HepG2 (cell line): ENCODE data around the gene BCAS3. TPM values are rescaled to one million over a fixed set of nuclear protein-coding genes. Genes with fewer than 3 reads are reported as not detected.
A peak's percentile ranks its signal among the peaks of the same experiment; 100 is the strongest.

Source experiments
- AHR ChIP-seq: IDR thresholded peaks from 2 replicates; pipeline ENCODE4 v1.6.1; 2018; ENCODE audit warnings: missing genetic modification reagents, missing compliant biosample characterization
- ELF3 ChIP-seq: IDR thresholded peaks from 2 replicates; pipeline ENCODE4 v1.6.1; 2016; ENCODE audit warnings: missing genetic modification reagents, missing compliant biosample characterization
- JUNB ChIP-seq: sonication (generic); formaldehyde crosslinking; IDR thresholded peaks from 2 replicates; pipeline ENCODE4 v1.8.0; 2022; ENCODE audit warnings: missing genetic modification reagents, mild to moderate bottlenecking, borderline replicate concordance
- JUND ChIP-seq: sonication (generic); formaldehyde crosslinking; IDR thresholded peaks from 2 replicates; pipeline ENCODE4 v1.8.0; 2022; ENCODE audit warnings: mild to moderate bottlenecking, missing genetic modification reagents
- NFE2L2 ChIP-seq: fragments of 150-350 bp; IDR thresholded peaks from 2 replicates; pipeline ENCODE4 v1.6.1; 2014; ENCODE audit warnings: low read length
- NFRKB ChIP-seq: fragments of 450-650 bp; IDR thresholded peaks from 2 replicates; pipeline ENCODE4 v1.6.1; 2017
- RERE ChIP-seq: IDR thresholded peaks from 2 replicates; pipeline ENCODE4 v1.6.1; 2016; ENCODE audit warnings: low read depth, missing genetic modification reagents, missing compliant biosample characterization
- SALL2 ChIP-seq: sonication (generic); formaldehyde crosslinking; IDR thresholded peaks from 2 replicates; pipeline ENCODE4 v1.8.1; 2023; ENCODE audit warnings: mild to moderate bottlenecking, missing genetic modification reagents, inconsistent platforms
- SETDB1 ChIP-seq: sonication (generic); formaldehyde crosslinking; IDR thresholded peaks from 2 replicates; pipeline ENCODE4 v1.5.1; 2020; ENCODE audit warnings: missing genetic modification reagents, mild to moderate bottlenecking, borderline replicate concordance
- SIX4 ChIP-seq: sonication (generic); formaldehyde crosslinking; IDR thresholded peaks from 2 replicates; pipeline ENCODE4 v1.4.0; 2020; ENCODE audit warnings: missing genetic modification reagents
- TARDBP ChIP-seq: sonication (generic); formaldehyde crosslinking; IDR thresholded peaks from 2 replicates; pipeline ENCODE4 v1.8.0; 2022; ENCODE audit warnings: mild to moderate bottlenecking, missing genetic modification reagents
- TIGD3 ChIP-seq: sonication (generic); formaldehyde crosslinking; IDR thresholded peaks from 2 replicates; pipeline ENCODE4 v1.5.1; 2020; ENCODE audit warnings: mild to moderate bottlenecking, missing genetic modification reagents, borderline replicate concordance
- TOE1 ChIP-seq: sonication (generic); formaldehyde crosslinking; IDR thresholded peaks from 2 replicates; pipeline ENCODE4 v1.4.0; 2020; ENCODE audit warnings: mild to moderate bottlenecking, missing genetic modification reagents
- ZBTB20 ChIP-seq: sonication (generic); formaldehyde crosslinking; IDR thresholded peaks from 2 replicates; pipeline ENCODE4 v1.8.1; 2023; ENCODE audit warnings: missing genetic modification reagents, low read depth, mild to moderate bottlenecking, borderline replicate concordance
- ZC3H13 ChIP-seq: sonication (generic); formaldehyde crosslinking; IDR thresholded peaks from 2 replicates; pipeline ENCODE4 v1.8.1; 2023; ENCODE audit warnings: mild to moderate bottlenecking, missing genetic modification reagents, moderate library complexity
- ZFAT ChIP-seq: sonication (generic); formaldehyde crosslinking; conservative IDR thresholded peaks from 2 replicates; pipeline ENCODE4 v1.8.1; 2023; ENCODE audit warnings: missing genetic modification reagents, inconsistent platforms
- ZNF18 ChIP-seq: sonication (generic); formaldehyde crosslinking; IDR thresholded peaks from 2 replicates; pipeline ENCODE4 v1.8.0; 2022; ENCODE audit warnings: mild to moderate bottlenecking, missing genetic modification reagents; ENCODE audit not compliant: insufficient replicate concordance
- ZNF441 ChIP-seq: sonication (generic); formaldehyde crosslinking; IDR thresholded peaks from 2 replicates; pipeline ENCODE4 v1.7.0; 2021; ENCODE audit warnings: missing genetic modification reagents, borderline replicate concordance
- ZNF484 ChIP-seq: sonication (generic); formaldehyde crosslinking; IDR thresholded peaks from 2 replicates; pipeline ENCODE4 v1.5.1; 2020; ENCODE audit warnings: mild to moderate bottlenecking, low read depth, missing genetic modification reagents, borderline replicate concordance
- ZNF569 ChIP-seq: sonication (generic); formaldehyde crosslinking; IDR thresholded peaks from 2 replicates; pipeline ENCODE4 v1.5.0; 2020; ENCODE audit warnings: mild to moderate bottlenecking, missing genetic modification reagents, moderate library complexity, borderline replicate concordance
- polyA plus RNA-seq, 8 experiments: library from polyadenylated mRNA; depleted of rRNA in 3 of 8; stranded (reverse) in 7 of 8; unstranded in 1 of 8; fragments of >200 nt; fragmentation: Illumina TruSeq in 4 of 8; extraction: Trizol in 4 of 8; gene quantifications; 2 replicates each; pipeline versions ENCODE4 v1.2.1 to v1.2.3, GENCODE V29; 2011 to 2016; ENCODE audit warnings: low read depth in 4 of 8, missing spikeins in 1 of 8, mixed read lengths in 1 of 8; ENCODE audit not compliant: insufficient read depth in 1 of 8
- total RNA-seq, 5 experiments: library from RNA; depleted of rRNA; stranded (reverse); fragments of >200 nt; fragmentation: Illumina TruSeq; extraction: Trizol; gene quantifications; 2 replicates each; pipeline ENCODE4 v1.2.3, GENCODE V29; 2016; ENCODE audit warnings: low read depth in 1 of 5
- TF ChIP-seq, protein P1 (sequence below): sonication (generic); formaldehyde crosslinking; IDR thresholded peaks from 2 replicates; pipeline ENCODE4 v1.8.0; 2022; ENCODE audit warnings: missing genetic modification reagents, low read depth, mild to moderate bottlenecking, borderline replicate concordance

Gene BCAS3
- total and polyA plus RNA-seq, 2 of the 13 experiments (the other 11 are each of a cell fraction or from before 2014, with no cell fraction given) = 10.7 to 11.2 TPM

DNA sequence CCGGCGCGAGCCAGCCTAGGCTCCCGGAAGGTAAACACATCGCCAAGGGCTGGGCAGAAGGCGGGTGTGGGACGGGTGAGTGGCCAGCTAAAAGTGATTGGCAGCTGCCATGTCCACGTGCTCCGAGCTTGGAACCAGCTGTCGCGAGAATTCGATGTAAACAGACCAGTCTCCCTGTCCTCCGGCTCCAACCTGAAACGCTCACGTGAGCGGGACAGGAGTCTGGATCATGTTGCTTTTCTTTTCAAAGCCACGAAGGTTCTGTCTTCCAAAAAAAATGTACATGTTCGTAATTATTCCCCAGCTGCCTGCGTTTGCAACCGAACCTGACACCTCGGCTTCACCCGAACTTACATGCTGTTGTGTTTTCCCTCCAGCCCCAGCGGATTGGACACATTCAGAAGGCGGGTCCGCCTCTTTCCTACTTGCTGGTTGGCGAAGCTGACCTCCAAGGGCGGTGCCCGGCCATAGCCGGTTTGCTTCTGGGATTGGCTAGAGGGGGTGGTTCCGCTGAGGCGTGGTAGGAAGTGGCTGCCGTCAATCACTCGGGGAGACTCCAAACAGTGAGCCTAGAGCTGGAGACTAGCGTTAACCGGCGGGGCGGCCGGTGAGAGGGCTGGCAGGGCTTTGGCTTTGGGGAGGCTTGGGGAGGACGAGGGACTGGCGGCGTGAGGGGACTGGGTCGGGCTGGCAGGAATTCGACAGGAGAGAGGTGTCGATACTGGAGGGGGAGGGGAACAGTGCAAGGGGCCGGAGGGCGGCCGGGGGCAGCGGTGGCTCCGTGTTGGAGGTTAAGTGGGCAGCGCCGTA lies at the start of gene BCAS3 (continued):
- peak; percentile 20 for TF ChIP-seq SALL2 (CRISPR knock-in tag)
- TF ChIP-seq ZBTB20 (CRISPR knock-in tag) = 0 out of 2 replicates have a peak, but pooled peaks have one; percentile 64
- TF ChIP-seq ZNF18 (CRISPR knock-in tag) = peak; percentile 89
- no peak; the same call in 1 of the 2 replicates for TF ChIP-seq AHR
- no peak for TF ChIP-seq NFRKB
- TF ChIP-seq ZNF441 (CRISPR knock-in tag) = no peak
- no peak for TF ChIP-seq ZNF484 (CRISPR knock-in tag)
- TF ChIP-seq TOE1 (CRISPR knock-in tag) = peak; percentile 91; the same call in 1 of the 2 replicates
- no peak for TF ChIP-seq ZFAT (CRISPR knock-in tag)
- 0 out of 2 replicates have a peak, but pooled peaks have one; percentile 8 for TF ChIP-seq ZC3H13
- TF ChIP-seq JUND (CRISPR knock-in tag) = no peak
- TF ChIP-seq SIX4 (CRISPR knock-in tag) = peak; percentile 62; the same call in 1 of the 2 replicates
- no peak for TF ChIP-seq NFE2L2
- no peak; the same call in 1 of the 2 replicates for TF ChIP-seq TIGD3
- TF ChIP-seq, protein P1, sequence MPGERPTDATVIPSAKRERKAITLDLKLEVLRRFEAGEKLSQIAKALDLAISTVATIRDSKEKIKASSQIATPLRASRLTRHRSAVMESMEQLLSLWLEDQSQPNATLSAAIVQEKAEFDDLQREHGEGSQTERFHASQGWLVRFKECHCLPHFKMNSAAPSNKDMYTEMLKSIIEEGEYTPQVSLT (CRISPR knock-in tag) = no peak
- no peak for TF ChIP-seq JUNB (CRISPR knock-in tag)
- no peak for TF ChIP-seq RERE (CRISPR knock-in tag)
- peak; percentile 93 for TF ChIP-seq TARDBP (CRISPR knock-in tag)
- TF ChIP-seq SETDB1 = no peak
- peak; percentile 58 for TF ChIP-seq ELF3 (CRISPR knock-in tag)
- no peak for TF ChIP-seq ZNF569 (CRISPR knock-in tag)
